Tibial nerve (tissue), 4 donors: Measurements from ENCODE around the gene SDK2.

Source experiments
- CTCF ChIP-seq, 5 experiments: fragments of 200-600 bp in 3 of 5; fragments of 450-650 bp in 2 of 5; sonication (generic) in 3 of 5; IDR thresholded peaks; one replicate each; pipeline ENCODE4 v1.5.1; 2016 to 2019; ENCODE audit warnings: antibody characterized with exemption in 5 of 5, mild to moderate bottlenecking in 3 of 5, moderate library complexity in 2 of 5
- EP300 ChIP-seq, 2 donors: sonication (generic); formaldehyde crosslinking; IDR thresholded peaks; one replicate each; pipeline ENCODE4 v1.6.1; 2017; ENCODE audit warnings: antibody characterized with exemption in 2 of 2, mild to moderate bottlenecking in 1 of 2
- POLR2A ChIP-seq, 2 donors: fragments of 450-650 bp; IDR thresholded peaks; one replicate each; pipeline ENCODE4 v1.6.1; 2017; ENCODE audit warnings: antibody characterized with exemption in 2 of 2, mild to moderate bottlenecking in 2 of 2, moderate library complexity in 2 of 2

- no peak for TF ChIP-seq POLR2A (IDR thresholded peaks at IDR 0.05)
- TF ChIP-seq CTCF (IDR thresholded peaks at IDR 0.05): no peak
- TF ChIP-seq EP300 (IDR thresholded peaks at IDR 0.05): no peak
Observed at GRCh38 chr17:73562896-73563295, 81.3 kb downstream of the SDK2 start.
